ENCODE measurements around the gene MROH7.

DNA sequence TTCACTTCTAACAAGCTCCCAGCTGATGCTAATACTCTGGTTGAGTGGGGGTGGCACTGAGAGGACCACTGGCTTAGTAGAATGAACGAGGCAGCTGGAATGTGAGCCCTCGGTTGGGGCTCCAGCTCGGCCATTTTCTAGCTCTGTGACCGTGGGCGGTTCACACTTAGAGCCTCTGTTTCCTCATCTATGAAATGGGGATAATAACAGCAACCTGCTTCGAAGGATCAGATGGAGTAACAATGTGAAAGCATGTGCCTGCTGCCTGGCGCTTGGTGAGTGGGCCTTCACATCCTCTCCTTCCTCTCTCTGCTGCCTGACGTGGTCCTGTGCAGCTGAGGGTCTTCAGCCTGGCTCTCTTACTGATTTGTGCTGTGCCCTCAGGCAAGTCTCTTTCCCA lies 53.2 kb downstream of the MROH7 start:
- no peak for TF ChIP-seq COPS2 (conservative IDR thresholded peaks at IDR 0.05)
- TF ChIP-seq, protein P1, sequence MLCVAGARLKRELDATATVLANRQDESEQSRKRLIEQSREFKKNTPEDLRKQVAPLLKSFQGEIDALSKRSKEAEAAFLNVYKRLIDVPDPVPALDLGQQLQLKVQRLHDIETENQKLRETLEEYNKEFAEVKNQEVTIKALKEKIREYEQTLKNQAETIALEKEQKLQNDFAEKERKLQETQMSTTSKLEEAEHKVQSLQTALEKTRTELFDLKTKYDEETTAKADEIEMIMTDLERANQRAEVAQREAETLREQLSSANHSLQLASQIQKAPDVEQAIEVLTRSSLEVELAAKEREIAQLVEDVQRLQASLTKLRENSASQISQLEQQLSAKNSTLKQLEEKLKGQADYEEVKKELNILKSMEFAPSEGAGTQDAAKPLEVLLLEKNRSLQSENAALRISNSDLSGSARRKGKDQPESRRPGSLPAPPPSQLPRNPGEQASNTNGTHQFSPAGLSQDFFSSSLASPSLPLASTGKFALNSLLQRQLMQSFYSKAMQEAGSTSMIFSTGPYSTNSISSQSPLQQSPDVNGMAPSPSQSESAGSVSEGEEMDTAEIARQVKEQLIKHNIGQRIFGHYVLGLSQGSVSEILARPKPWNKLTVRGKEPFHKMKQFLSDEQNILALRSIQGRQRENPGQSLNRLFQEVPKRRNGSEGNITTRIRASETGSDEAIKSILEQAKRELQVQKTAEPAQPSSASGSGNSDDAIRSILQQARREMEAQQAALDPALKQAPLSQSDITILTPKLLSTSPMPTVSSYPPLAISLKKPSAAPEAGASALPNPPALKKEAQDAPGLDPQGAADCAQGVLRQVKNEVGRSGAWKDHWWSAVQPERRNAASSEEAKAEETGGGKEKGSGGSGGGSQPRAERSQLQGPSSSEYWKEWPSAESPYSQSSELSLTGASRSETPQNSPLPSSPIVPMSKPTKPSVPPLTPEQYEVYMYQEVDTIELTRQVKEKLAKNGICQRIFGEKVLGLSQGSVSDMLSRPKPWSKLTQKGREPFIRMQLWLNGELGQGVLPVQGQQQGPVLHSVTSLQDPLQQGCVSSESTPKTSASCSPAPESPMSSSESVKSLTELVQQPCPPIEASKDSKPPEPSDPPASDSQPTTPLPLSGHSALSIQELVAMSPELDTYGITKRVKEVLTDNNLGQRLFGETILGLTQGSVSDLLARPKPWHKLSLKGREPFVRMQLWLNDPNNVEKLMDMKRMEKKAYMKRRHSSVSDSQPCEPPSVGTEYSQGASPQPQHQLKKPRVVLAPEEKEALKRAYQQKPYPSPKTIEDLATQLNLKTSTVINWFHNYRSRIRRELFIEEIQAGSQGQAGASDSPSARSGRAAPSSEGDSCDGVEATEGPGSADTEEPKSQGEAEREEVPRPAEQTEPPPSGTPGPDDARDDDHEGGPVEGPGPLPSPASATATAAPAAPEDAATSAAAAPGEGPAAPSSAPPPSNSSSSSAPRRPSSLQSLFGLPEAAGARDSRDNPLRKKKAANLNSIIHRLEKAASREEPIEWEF (CRISPR knock-in tag; IDR thresholded peaks at IDR 0.05), result no peak
- no peak for TF ChIP-seq ZC3H11A (IDR thresholded peaks at IDR 0.05; ENCODE audit: low read depth, low read length)
- TF ChIP-seq KDM2B (CRISPR knock-in tag; IDR thresholded peaks at IDR 0.05), result no peak
- no peak for TF ChIP-seq TFAP4 (CRISPR knock-in tag; IDR thresholded peaks at IDR 0.05; ENCODE audit: borderline replicate concordance)
- TF ChIP-seq CTCF (IDR thresholded peaks at IDR 0.05 in 2 of 3, conservative IDR thresholded peaks at IDR 0.05 in 1 of 3; ENCODE audit: insufficient read depth in 2 of 3, low read depth in 1 of 3, low read length in 3 of 3), result no peak
- no peak for TF ChIP-seq POLR2AphosphoS5 (IDR thresholded peaks at IDR 0.05; ENCODE audit: control insufficient read depth, insufficient read depth, low read depth, low read length)
